GM12878 (cell line): ENCODE measurements around the gene STEAP3.

ENCODE experiments used
- CHD1 ChIP-seq: IDR thresholded peaks from 2 replicates; pipeline ENCODE4 v1.6.1; 2012; ENCODE audit warnings: low read depth, low read length, improper control_type of control experiment
- POLR2A ChIP-seq: IDR thresholded peaks from 2 replicates; pipeline ENCODE4 v1.6.1; 2011; ENCODE audit warnings: low read depth, mild to moderate bottlenecking, low read length

GRCh38 chr2:119250718-119251290 lies 27.2 kb downstream of the STEAP3 start:
- TF ChIP-seq CHD1 (no peak), POLR2A (no peak)
